Urinary bladder (tissue), 2 donors: Measurements from ENCODE around the gene PACSIN3. TPM values are rescaled to one million over a fixed set of nuclear protein-coding genes. Genes with fewer than 3 reads are reported as not detected.

ENCODE experiments used
- polyA plus RNA-seq: library from polyadenylated mRNA; stranded (reverse); fragments of 200-250 nt; gene quantifications from one replicate; pipeline ENCODE4 v1.2.3, GENCODE V29; 2013
- small RNA-seq: library from RNA; depleted of rRNA; stranded (forward); fragments of <200 nt; gene quantifications from one replicate; pipeline ENCODE3, GENCODE V24; 2014
- total RNA-seq: library from RNA; depleted of rRNA; stranded (reverse); fragments of >200 nt; gene quantifications from one replicate; pipeline ENCODE4 v1.2.3, GENCODE V29; 2014
- donor health status: healthy.

Gene PACSIN3
- total and polyA plus RNA-seq, 2 donors, result 14.9 to 33.9 TPM

Small RNAs within 50 kb of the gene (small RNA-seq; reads per million reads assigned to genes)
- not detected for gene MIR6745

Other genes starting within 250 kb of the PACSIN3 start
- 20.9 TPM for gene CSTPP1, start 249.7 kb downstream of the PACSIN3 start, total RNA-seq
- 20.7 TPM for gene CSTPP1, start 249.7 kb downstream of the PACSIN3 start, polyA plus RNA-seq
- 77.1 TPM for gene ARFGAP2, start 9.6 kb downstream of the PACSIN3 start, total RNA-seq
- 81.8 TPM for gene ARFGAP2, start 9.6 kb downstream of the PACSIN3 start, polyA plus RNA-seq
- 11.9 TPM for gene DDB2, start 28.5 kb upstream of the PACSIN3 start, total RNA-seq
- gene DDB2, start 28.5 kb upstream of the PACSIN3 start, polyA plus RNA-seq, result 23.8 TPM
- gene ACP2, start 62.4 kb upstream of the PACSIN3 start, total RNA-seq, result 24.5 TPM
- gene ACP2, start 62.4 kb upstream of the PACSIN3 start, polyA plus RNA-seq, result 28.6 TPM
- gene NR1H3, start 71.6 kb upstream of the PACSIN3 start, total RNA-seq, result 16.8 TPM
- 43.3 TPM for gene NR1H3, start 71.6 kb upstream of the PACSIN3 start, polyA plus RNA-seq
- gene MADD, start 83.7 kb upstream of the PACSIN3 start, total RNA-seq, result 28.9 TPM
- 32.9 TPM for gene MADD, start 83.7 kb upstream of the PACSIN3 start, polyA plus RNA-seq
- not detected for gene MYBPC3, start 166.3 kb upstream of the PACSIN3 start, total RNA-seq
- 0.03 TPM for gene MYBPC3, start 166.3 kb upstream of the PACSIN3 start, polyA plus RNA-seq
- gene SPI1, start 192.1 kb upstream of the PACSIN3 start, total RNA-seq, result 5.2 TPM
- gene SPI1, start 192.1 kb upstream of the PACSIN3 start, polyA plus RNA-seq, result 21.0 TPM
- 30.3 TPM for gene SLC39A13, start 222.2 kb upstream of the PACSIN3 start, total RNA-seq
- 73.9 TPM for gene SLC39A13, start 222.2 kb upstream of the PACSIN3 start, polyA plus RNA-seq
- 60.1 TPM for gene PSMC3, start 240.0 kb upstream of the PACSIN3 start, total RNA-seq
- gene PSMC3, start 240.0 kb upstream of the PACSIN3 start, polyA plus RNA-seq, result 177 TPM